CD4-positive, alpha-beta memory T cell (primary cell): ENCODE measurements around the gene DNAH10. TPM values are rescaled to one million over a fixed set of nuclear protein-coding genes. Genes with fewer than 3 reads are reported as not detected.
"Not testable (repeated sequence)": the region's sequence is repeated elsewhere in the genome, so short reads cannot be mapped to it uniquely, and the experiment has no call there.

Source experiments
- CTCF ChIA-PET: fragments of 350-600 bp; sonication (Branson Sonifier 250); formaldehyde crosslinking; loops from one replicate; lab custom pipeline; 2021; ENCODE audit warnings: inconsistent platforms; ENCODE audit not compliant: partially characterized antibody; lab: Charles Lee
- POLR2A ChIA-PET: fragments of 350-600 bp; sonication (Branson Sonifier 250); formaldehyde crosslinking; loops from one replicate; lab custom pipeline; 2021; ENCODE audit not compliant: partially characterized antibody; lab: Charles Lee
- DNase-seq, 5 donors: peaks; one replicate each; pipeline versions ENCODE4 v3.0.0 to v3.0.0-alpha.2; 2020 to 2022; ENCODE audit warnings: mixed read lengths in 1 of 5
- H3K27ac ChIP-seq: one replicate; pipeline ENCODE4 v1.7.0; 2013; ENCODE audit warnings: low read depth, low read length
- H3K27me3 ChIP-seq: 2 replicates; pipeline ENCODE4 v1.7.0; 2013; ENCODE audit warnings: mild to moderate bottlenecking, low read length, moderate library complexity; ENCODE audit not compliant: insufficient read depth
- H3K36me3 ChIP-seq: 2 replicates; pipeline ENCODE4 v1.7.0; 2013; ENCODE audit warnings: mild to moderate bottlenecking, low read length, moderate library complexity; ENCODE audit not compliant: insufficient read depth
- H3K4me1 ChIP-seq: 2 replicates; pipeline ENCODE4 v1.7.0; 2013; ENCODE audit warnings: mild to moderate bottlenecking, low read length, moderate library complexity; ENCODE audit not compliant: insufficient read depth
- H3K4me3 ChIP-seq, 2 donors: one replicate each; pipeline ENCODE4 v1.7.0; 2013; ENCODE audit warnings: low read length in 2 of 2, mild to moderate bottlenecking in 1 of 2
- H3K9me3 ChIP-seq, 2 donors: one replicate each; pipeline ENCODE4 v1.7.0; 2013; ENCODE audit warnings: low read length in 2 of 2, control low read depth in 1 of 2; ENCODE audit not compliant: control insufficient read depth in 1 of 2
- H3K27ac Mint-ChIP-seq, 7 donors: one replicate each; pipeline ENCODE4 v1.8.0; 2020 to 2021; ENCODE audit warnings: mixed read lengths in 7 of 7, mild to moderate bottlenecking in 6 of 7, inconsistent platforms in 3 of 7, moderate library complexity in 3 of 7
- H3K27me3 Mint-ChIP-seq, 2 donors: one replicate each; pipeline ENCODE4 v1.8.0; 2020 to 2021; ENCODE audit warnings: mixed read lengths in 2 of 2
- H3K36me3 Mint-ChIP-seq, 2 donors: one replicate each; pipeline ENCODE4 v1.8.0; 2020 to 2021; ENCODE audit warnings: mixed read lengths in 2 of 2, inconsistent platforms in 1 of 2, mild to moderate bottlenecking in 1 of 2
- H3K4me1 Mint-ChIP-seq, 4 donors: one replicate each; pipeline ENCODE4 v1.8.0; 2020 to 2021; ENCODE audit warnings: mixed read lengths in 4 of 4, mild to moderate bottlenecking in 1 of 4
- H3K4me3 Mint-ChIP-seq, 8 donors: one replicate each; pipeline ENCODE4 v1.8.0; 2020 to 2021; ENCODE audit warnings: mixed read lengths in 8 of 8, mild to moderate bottlenecking in 7 of 8, moderate library complexity in 6 of 8, inconsistent platforms in 3 of 8
- H3K9me3 Mint-ChIP-seq, 8 donors: one replicate each; pipeline ENCODE4 v1.8.0; 2020 to 2021; ENCODE audit warnings: mixed read lengths in 8 of 8, mild to moderate bottlenecking in 5 of 8, inconsistent platforms in 3 of 8, moderate library complexity in 1 of 8
- intact Hi-C: fragments of 100-400 bp; cut with micrococcal nuclease; formaldehyde crosslinking; loops from one replicate; pipeline ENCODE4 v1.15.1; 2023
- polyA plus RNA-seq, 2 donors: library from polyadenylated mRNA; unstranded; fragments of 300-500 nt; fragmentation: Illumina TruSeq; gene quantifications; one replicate each; pipeline ENCODE4 v1.2.3, GENCODE V29; 2021
- total RNA-seq, 2 experiments: library from RNA; stranded (reverse); gene quantifications; one replicate each; pipeline ENCODE4 v1.2.3, GENCODE V29; 2021

The DNAH10 gene
- total and polyA plus RNA-seq, 4 experiments from 2014 or later: 0.06 to 0.08 (median 0.06) TPM; not detected in 1

DNA sequence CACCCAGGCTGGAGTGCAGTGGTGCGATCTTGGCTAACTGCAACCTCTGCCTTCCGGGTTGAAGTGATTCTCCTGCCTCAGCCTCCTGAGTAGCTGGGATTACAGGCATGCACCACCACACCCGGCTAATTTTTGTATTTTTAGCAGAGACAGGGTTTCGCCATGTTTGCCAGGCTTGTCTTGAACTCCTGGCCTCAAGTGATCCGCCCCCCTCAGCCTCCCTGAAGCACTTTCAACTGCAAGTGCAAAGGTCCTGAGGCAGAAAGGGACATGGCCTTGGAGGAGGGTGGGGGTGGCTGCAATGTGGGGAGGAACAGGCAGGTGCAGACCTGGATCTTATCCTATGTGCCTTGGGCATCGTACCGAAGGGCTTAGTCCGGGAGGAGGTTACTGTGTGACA is 27.3 kb downstream of the DNAH10 start:
- H3K9me3 ChIP-seq, H3K27me3 ChIP-seq, POLR2A ChIA-PET, H3K36me3 Mint-ChIP-seq, H3K27ac ChIP-seq, H3K4me3 ChIP-seq, H3K4me1 ChIP-seq, H3K27me3 Mint-ChIP-seq, H3K4me3 Mint-ChIP-seq, intact Hi-C loops, DNase-seq, H3K4me1 Mint-ChIP-seq, CTCF ChIA-PET, H3K36me3 ChIP-seq: not testable (repeated sequence)
- Mint-ChIP-seq H3K27ac (peak overlapping the region in 1 of 7 donors; percentile 17), H3K9me3 (peaks cover 0 to 15% (median 5%) of the 10 kb centered on the region in 8 donors)

DNA sequence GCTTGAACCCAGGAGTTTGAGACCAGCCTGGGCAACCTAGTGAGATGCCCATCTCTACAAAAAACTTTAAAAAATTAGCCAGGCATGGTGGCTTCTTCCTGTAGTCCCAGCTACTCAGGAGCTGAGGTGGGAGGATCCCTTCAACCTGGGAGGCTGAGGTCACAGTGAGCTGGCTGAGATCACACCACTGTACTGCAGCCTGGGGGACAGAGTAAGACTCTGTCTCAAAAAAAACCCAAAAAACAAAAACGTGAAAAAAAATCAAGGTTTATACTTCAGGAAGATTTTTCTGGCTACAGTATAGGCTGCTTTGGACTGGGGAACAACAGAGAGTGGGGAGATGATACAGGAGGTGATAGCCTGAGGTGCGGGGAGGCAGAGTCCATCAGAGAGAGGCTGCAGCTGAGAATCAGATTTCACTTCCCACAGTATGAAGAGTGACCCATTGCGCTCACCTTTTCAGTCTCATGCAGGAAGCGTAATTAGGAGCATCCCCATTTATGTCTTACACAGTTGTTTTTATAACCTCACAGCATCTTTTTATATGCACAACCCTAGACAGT is 28.9 kb downstream of the DNAH10 start:
- no peaks in the 10 kb centered on the region for H3K4me1 Mint-ChIP-seq
- H3K4me1 ChIP-seq: no peaks in the 10 kb centered on the region
- no peak overlapping the region for H3K27ac Mint-ChIP-seq

DNA sequence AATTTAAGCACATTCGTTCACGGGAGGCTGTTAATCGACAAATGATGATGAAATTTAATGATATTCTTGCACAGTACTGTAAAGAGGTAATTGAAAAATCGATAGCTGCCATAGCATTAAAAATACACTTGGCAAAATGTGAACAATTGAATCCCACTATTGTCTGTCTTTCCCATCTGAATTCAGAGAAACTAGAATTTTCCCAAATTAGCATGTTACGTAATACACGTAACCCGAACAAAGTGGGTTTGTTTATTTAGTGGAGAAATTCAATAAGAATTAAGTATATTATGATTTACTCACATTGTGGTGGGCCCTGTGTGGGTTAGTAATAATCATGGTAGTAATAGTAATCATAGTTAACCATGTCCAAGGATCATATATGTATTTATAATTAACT is 31.9 kb downstream of the DNAH10 start:
- no peaks in the 10 kb centered on the region for H3K4me1 Mint-ChIP-seq
- no peaks in the 10 kb centered on the region for H3K9me3 ChIP-seq
- ChIA-PET CTCF (no interaction called here), POLR2A (no interaction called here)
- intact Hi-C loops: no loop called here
- no peaks in the 10 kb centered on the region for H3K4me1 ChIP-seq
- no peak overlapping the region for H3K27ac Mint-ChIP-seq
- no peaks in the 10 kb centered on the region for H3K36me3 ChIP-seq
- DNase-seq: no peak
- peaks cover under 1 to 3% of the 10 kb centered on the region in 2 donors for H3K27me3 Mint-ChIP-seq
- H3K27ac ChIP-seq: no peak overlapping the region
- H3K27me3 ChIP-seq: no peaks in the 10 kb centered on the region
- H3K4me3 ChIP-seq: no peak overlapping the region
- H3K9me3 Mint-ChIP-seq: peaks cover 0 to 15% (median 5%) of the 10 kb centered on the region in 8 donors
- H3K4me3 Mint-ChIP-seq: no peak overlapping the region
- H3K36me3 Mint-ChIP-seq: no peaks in the 10 kb centered on the region

More for the DNA sequence above, 28.9 kb downstream of the DNAH10 start:
- H3K27ac ChIP-seq: no peak overlapping the region
- H3K4me3 ChIP-seq: no peak overlapping the region
- no peak overlapping the region for H3K4me3 Mint-ChIP-seq
- no peaks in the 10 kb centered on the region for H3K27me3 Mint-ChIP-seq
- no peaks in the 10 kb centered on the region for H3K36me3 Mint-ChIP-seq
- H3K27me3 ChIP-seq: no peaks in the 10 kb centered on the region
- ChIA-PET POLR2A (no interaction called here), CTCF (interaction anchor here (1.1 kb wide), 1 partner anchor 10 kb away, joined by 3 read pairs; no protein-coding TSS in a partner anchor)
- H3K9me3 Mint-ChIP-seq: peaks cover 0 to 15% (median 5%) of the 10 kb centered on the region in 8 donors
- H3K9me3 ChIP-seq: no peaks in the 10 kb centered on the region
- DNase-seq: no peak
- H3K36me3 ChIP-seq: no peaks in the 10 kb centered on the region
- intact Hi-C loops: no loop called here

DNA sequence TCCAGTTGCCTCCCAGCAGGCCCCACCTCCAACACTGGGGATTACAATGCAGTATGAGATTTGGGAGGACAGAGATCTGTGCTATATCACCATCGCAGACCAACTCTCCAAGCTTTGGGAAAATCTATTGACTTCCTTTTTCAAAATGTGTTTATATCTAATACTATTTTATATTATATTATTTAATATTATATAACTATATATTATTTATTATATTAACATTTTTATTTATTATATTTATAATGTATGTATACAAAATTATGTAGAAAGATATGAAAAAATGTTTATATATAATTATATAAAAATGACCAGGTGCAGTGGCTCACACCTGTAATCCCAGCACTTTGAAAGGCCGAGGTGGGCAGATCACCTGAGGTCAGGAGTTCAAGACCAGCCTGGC is 36.4 kb downstream of the DNAH10 start:
- H3K27ac ChIP-seq: no peak overlapping the region
- ChIA-PET CTCF (no interaction called here), POLR2A (no interaction called here)
- intact Hi-C loops: no loop called here
- Mint-ChIP-seq H3K36me3 (no peaks in the 10 kb centered on the region), H3K27me3 (peaks cover 6 to 7% of the 10 kb centered on the region in 2 donors), H3K9me3 (peaks cover 0 to 2% (median 0%) of the 10 kb centered on the region in 8 donors), H3K4me3 (no peak overlapping the region), H3K27ac (no peak overlapping the region), H3K4me1 (no peaks in the 10 kb centered on the region)
- H3K9me3 ChIP-seq: no peaks in the 10 kb centered on the region
- H3K27me3 ChIP-seq: no peaks in the 10 kb centered on the region
- no peak for DNase-seq
- H3K36me3 ChIP-seq: no peaks in the 10 kb centered on the region
- no peaks in the 10 kb centered on the region for H3K4me1 ChIP-seq
- H3K4me3 ChIP-seq: no peak overlapping the region

DNA sequence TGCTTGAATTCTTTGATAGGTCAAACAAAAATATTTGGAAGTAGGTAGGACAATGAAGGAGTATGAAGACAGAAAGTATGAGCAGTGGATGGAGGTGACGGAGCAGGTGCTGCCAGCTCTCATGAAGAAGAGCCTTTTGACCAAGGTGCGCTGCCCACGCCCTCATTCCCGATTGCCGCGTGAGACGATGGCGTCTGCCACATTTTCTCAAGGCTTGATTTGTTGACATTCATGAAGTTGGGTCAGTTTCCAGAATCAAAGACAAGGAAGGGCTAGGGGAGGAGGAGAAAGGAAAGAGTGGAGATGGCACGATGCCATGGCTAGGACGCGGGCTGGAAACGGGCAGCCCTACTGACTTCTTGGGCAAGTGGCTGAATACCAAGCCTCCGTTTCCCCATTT is 37.1 kb downstream of the DNAH10 start:
- POLR2A ChIA-PET: no interaction called here
- Histone ChIP-seq H3K4me3 (no peak overlapping the region), H3K27me3 (no peaks in the 10 kb centered on the region), H3K9me3 (no peaks in the 10 kb centered on the region), H3K4me1 (no peaks in the 10 kb centered on the region), H3K27ac (no peak overlapping the region), H3K36me3 (no peaks in the 10 kb centered on the region)
- no peak for DNase-seq
- intact Hi-C loops: no loop called here
- H3K4me3 Mint-ChIP-seq: no peak overlapping the region
- H3K9me3 Mint-ChIP-seq: no peaks in the 10 kb centered on the region
- CTCF ChIA-PET: no interaction called here
- H3K36me3 Mint-ChIP-seq: no peaks in the 10 kb centered on the region
- no peak overlapping the region for H3K27ac Mint-ChIP-seq
- H3K27me3 Mint-ChIP-seq: peaks cover 6 to 7% of the 10 kb centered on the region in 2 donors
- H3K4me1 Mint-ChIP-seq: no peaks in the 10 kb centered on the region

DNA sequence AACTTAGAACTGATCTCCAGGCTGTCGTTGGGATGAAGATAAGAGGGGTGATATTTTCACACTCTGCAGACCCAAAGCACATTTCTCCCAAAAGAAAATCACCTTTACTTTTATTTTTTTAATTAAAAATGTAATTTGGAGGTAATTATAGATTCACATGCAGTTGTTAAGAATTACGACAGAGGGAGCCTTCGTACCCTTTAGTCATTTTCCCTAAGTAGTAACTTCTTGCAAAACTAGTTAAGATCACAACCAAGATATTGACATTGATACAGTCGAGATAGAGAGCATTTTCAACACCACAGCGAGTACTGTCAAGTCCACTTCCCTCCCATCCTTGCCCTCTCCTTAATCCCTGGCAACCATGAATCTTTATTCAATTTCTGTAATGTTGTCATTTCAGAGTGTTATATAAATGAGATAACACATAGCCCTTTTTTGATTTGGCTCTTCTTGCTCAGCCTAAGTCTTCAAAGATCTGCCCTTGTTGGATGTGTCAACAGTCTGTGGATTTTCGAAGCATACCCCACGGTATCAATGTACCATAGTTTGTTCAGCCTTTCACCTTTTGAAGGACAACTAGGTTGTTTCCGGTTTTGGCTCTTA is 39.6 kb downstream of the DNAH10 start:
- Mint-ChIP-seq H3K27ac (no peak overlapping the region), H3K36me3 (no peaks in the 10 kb centered on the region), H3K4me3 (no peak overlapping the region), H3K27me3 (peaks cover 6 to 7% of the 10 kb centered on the region in 2 donors), H3K4me1 (no peaks in the 10 kb centered on the region), H3K9me3 (no peaks in the 10 kb centered on the region)
- DNase-seq: no peak
- H3K27me3 ChIP-seq: no peaks in the 10 kb centered on the region
- intact Hi-C loops: loop anchor here (5.0 kb wide), 1 partner anchor 181 kb away; no protein-coding TSS in a partner anchor
- no peaks in the 10 kb centered on the region for H3K36me3 ChIP-seq
- no peaks in the 10 kb centered on the region for H3K4me1 ChIP-seq
- ChIA-PET CTCF (no interaction called here), POLR2A (no interaction called here)
- no peaks in the 10 kb centered on the region for H3K9me3 ChIP-seq
- H3K4me3 ChIP-seq: no peak overlapping the region
- no peak overlapping the region for H3K27ac ChIP-seq

DNA sequence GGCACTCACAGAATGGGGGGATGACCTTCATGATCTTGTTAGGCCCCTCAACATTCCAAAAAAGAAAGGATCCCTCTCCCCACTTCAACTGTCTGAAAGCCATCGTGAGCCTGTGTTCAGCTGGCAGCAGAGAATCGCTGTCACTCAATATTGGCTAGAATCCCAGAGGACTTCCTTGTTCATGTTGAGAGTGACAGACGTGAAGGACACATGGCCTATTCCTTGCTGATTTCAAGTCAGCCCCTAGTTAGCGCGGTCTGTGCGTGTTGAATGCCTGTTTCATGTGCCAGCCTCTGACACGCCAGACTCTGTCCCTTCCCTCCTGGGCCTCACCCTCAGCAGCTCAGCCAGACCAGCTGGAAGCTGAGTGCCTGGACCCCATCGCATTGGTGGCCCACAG is 43.1 kb downstream of the DNAH10 start:
- no peaks in the 10 kb centered on the region for H3K4me1 ChIP-seq
- Mint-ChIP-seq H3K27me3 (peaks cover 7 to 26% of the 10 kb centered on the region in 2 donors), H3K9me3 (peaks cover 0 to 2% (median 0%) of the 10 kb centered on the region in 8 donors), H3K36me3 (no peaks in the 10 kb centered on the region), H3K4me1 (peaks cover 0 to 1% (median 0%) of the 10 kb centered on the region in 4 donors), H3K27ac (no peak overlapping the region), H3K4me3 (no peak overlapping the region)
- no peak overlapping the region for H3K4me3 ChIP-seq
- no peaks in the 10 kb centered on the region for H3K27me3 ChIP-seq
- ChIA-PET CTCF (no interaction called here), POLR2A (no interaction called here)
- H3K9me3 ChIP-seq: no peaks in the 10 kb centered on the region
- H3K27ac ChIP-seq: no peak overlapping the region
- no peaks in the 10 kb centered on the region for H3K36me3 ChIP-seq
- intact Hi-C loops: no loop called here
- DNase-seq: no peak
